Measurements from ENCODE around the gene ZNF575.

ZNF575 gene

DNA sequence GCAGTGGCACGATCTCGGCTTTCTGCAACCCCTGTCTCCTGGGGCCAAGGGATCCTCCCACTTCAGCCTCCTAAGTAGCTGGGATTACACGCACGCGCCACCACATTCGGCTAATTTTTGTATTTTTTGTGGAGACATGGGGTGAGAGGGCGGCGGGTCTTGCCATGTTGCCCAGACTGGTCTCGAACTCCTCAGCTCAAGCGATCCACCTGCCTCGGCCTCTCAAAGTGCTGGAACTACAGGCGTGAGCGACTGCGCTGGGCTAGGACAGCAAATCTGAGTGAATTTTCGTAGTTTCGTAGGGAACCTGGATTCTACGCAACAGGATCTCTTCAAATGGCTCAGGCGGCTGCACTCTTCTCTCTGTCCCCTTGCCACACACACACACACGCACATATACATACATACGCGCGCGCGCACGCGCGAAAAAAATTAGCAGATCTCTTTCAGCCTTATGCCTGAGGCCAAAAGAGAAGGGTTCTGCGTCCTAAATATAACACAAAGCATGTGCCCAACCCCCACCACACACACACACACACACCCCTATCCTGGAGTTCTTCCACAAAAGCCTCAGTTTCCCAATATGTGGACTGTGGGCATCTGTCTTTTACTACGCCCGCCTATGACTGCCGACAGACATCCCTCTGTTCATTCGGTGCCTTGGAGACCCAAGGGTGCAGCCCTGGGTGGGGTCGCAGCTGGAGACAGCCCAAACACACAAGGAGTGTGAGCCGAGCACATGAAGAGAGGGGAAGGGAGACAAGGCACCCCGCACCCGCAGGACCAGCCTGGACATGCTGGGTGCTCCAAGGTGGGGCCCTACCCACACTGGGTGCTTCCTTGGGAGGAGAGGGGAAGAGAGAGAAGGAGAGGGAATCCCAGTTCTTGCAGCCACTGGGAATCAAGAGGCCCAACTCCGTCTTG, 43.2 kb downstream of the ZNF575 start:
- DNase-seq, result no peak

- DNase-seq, result no peak
Observed at GRCh38 chr19:43578787-43579186, 45.8 kb downstream of the ZNF575 start.

GRCh38 chr19:43581467-43581866, 48.5 kb downstream of the ZNF575 start:
- no peak for DNase-seq

DNA sequence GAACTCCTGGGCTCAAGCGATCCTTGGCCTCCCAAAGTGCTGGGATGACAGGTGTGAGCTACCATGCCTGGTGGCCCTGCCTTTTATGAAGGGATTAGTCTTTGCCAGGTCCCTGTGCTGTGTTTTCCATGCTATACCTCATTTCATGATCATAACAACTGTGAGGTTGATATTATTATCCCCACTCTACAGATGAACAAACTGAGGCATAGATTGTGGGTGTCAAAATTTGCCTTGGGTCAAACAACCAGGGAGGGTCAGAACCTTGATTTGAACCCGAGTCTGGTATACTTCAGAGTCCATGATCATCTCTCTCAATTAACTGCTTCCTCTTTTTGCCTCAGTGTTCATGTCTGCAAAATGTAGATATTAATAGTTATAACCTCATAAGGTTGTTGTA, 49.5 kb downstream of the ZNF575 start:
- DNase-seq, result no peak

GRCh38 chr19:43584484-43584883, 51.5 kb downstream of the ZNF575 start:
- no peak for DNase-seq
